ENCODE measurements around the gene LRRC7. TPM values are rescaled to one million over a fixed set of nuclear protein-coding genes. Genes with fewer than 3 reads are reported as not detected.

Gene LRRC7
- total and polyA plus RNA-seq, 2 donors from 2014 or later: 0.19 to 0.37 TPM

GRCh38 chr1:70168283-70168682, 600.6 kb downstream of the LRRC7 start:
- DNase-seq (no peak), FAIRE-seq (no peak)
- Histone ChIP-seq H3K9me3 (ENCODE audit: control insufficient read depth in 2 of 3, insufficient read depth in 1 of 3, low read length in 3 of 3) (no peaks in the 10 kb centered on the region), H3K27ac (ENCODE audit: low read depth in 2 of 2, low read length in 2 of 2) (no peak overlapping the region), H3K36me3 (ENCODE audit: control insufficient read depth in 2 of 3, insufficient read depth in 3 of 3, low read length in 3 of 3) (peaks cover 0 to 5% (median 0%) of the 10 kb centered on the region in 3 donors), H3K27me3 (ENCODE audit: control insufficient read depth, insufficient read depth, low read length) (no peaks in the 10 kb centered on the region), H3K4me1 (ENCODE audit: control insufficient read depth in 2 of 3, insufficient read depth in 2 of 3, low read depth in 1 of 3, low read length in 3 of 3) (no peaks in the 10 kb centered on the region), H3K9ac (ENCODE audit: low read length in 3 of 3) (no peak overlapping the region), H3K4me3 (ENCODE audit: low read length in 3 of 3) (no peak overlapping the region)
- intact Hi-C loops (cut with DNase I): no loop called here
- TF ChIP-seq CTCF (IDR thresholded peaks at IDR 0.05; ENCODE audit: borderline replicate concordance, extremely low read depth, insufficient read depth): no peak

GRCh38 chr1:70169018-70169839, 601.5 kb downstream of the LRRC7 start:
- DNase-seq: no peak
- Histone ChIP-seq H3K9ac (ENCODE audit: low read length in 3 of 3) (no peak overlapping the region), H3K27ac (ENCODE audit: low read depth in 2 of 2, low read length in 2 of 2) (no peak overlapping the region), H3K9me3 (ENCODE audit: control insufficient read depth in 2 of 3, insufficient read depth in 1 of 3, low read length in 3 of 3) (no peaks in the 10 kb centered on the region), H3K4me3 (ENCODE audit: low read length in 3 of 3) (no peak overlapping the region), H3K36me3 (ENCODE audit: control insufficient read depth in 2 of 3, insufficient read depth in 3 of 3, low read length in 3 of 3) (peaks cover 0 to 5% (median 0%) of the 10 kb centered on the region in 3 donors), H3K4me1 (ENCODE audit: control insufficient read depth in 2 of 3, insufficient read depth in 2 of 3, low read depth in 1 of 3, low read length in 3 of 3) (no peaks in the 10 kb centered on the region), H3K27me3 (ENCODE audit: control insufficient read depth, insufficient read depth, low read length) (no peaks in the 10 kb centered on the region)
- no peak for TF ChIP-seq CTCF (IDR thresholded peaks at IDR 0.05; ENCODE audit: borderline replicate concordance, extremely low read depth, insufficient read depth)
- no peak for FAIRE-seq
- intact Hi-C loops (cut with DNase I): no loop called here

- no peak for FAIRE-seq
- H3K27ac ChIP-seq (ENCODE audit: low read depth in 2 of 2, low read length in 2 of 2): no peak overlapping the region
- H3K9ac ChIP-seq (ENCODE audit: low read length in 3 of 3): no peak overlapping the region
- peaks cover 0 to 5% (median 0%) of the 10 kb centered on the region in 3 donors for H3K36me3 ChIP-seq (ENCODE audit: control insufficient read depth in 2 of 3, insufficient read depth in 3 of 3, low read length in 3 of 3)
- TF ChIP-seq CTCF (IDR thresholded peaks at IDR 0.05; ENCODE audit: borderline replicate concordance, extremely low read depth, insufficient read depth): no peak
- no peak for DNase-seq
- H3K4me3 ChIP-seq (ENCODE audit: low read length in 3 of 3): no peak overlapping the region
- no peaks in the 10 kb centered on the region for H3K27me3 ChIP-seq (ENCODE audit: control insufficient read depth, insufficient read depth, low read length)
- H3K4me1 ChIP-seq (ENCODE audit: control insufficient read depth in 2 of 3, insufficient read depth in 2 of 3, low read depth in 1 of 3, low read length in 3 of 3): no peaks in the 10 kb centered on the region
- intact Hi-C loops (cut with DNase I): no loop called here
- no peaks in the 10 kb centered on the region for H3K9me3 ChIP-seq (ENCODE audit: control insufficient read depth in 2 of 3, insufficient read depth in 1 of 3, low read length in 3 of 3)
Measured at GRCh38 chr1:70171512-70171911, 603.8 kb downstream of the LRRC7 start.
